ENCODE data around the gene HSPBAP1. TPM values are rescaled to one million over a fixed set of nuclear protein-coding genes. Genes with fewer than 3 reads are reported as not detected.

HSPBAP1 gene
- total RNA-seq, 1 experiment from 2014 or later, result 9.8 TPM

GRCh38 chr3:122755491-122755890 lies 38.1 kb downstream of the HSPBAP1 start:
- H3K4me1 Mint-ChIP-seq, result peaks cover 8 to 19% of the 10 kb centered on the region in 2 experiments
- no peak overlapping the region for H2BK5ac ChIP-seq (ENCODE audit: insufficient read length, low read length)
- H3T11ph ChIP-seq (ENCODE audit: low read length), result no peak overlapping the region
- H3K9me3 ChIP-seq (ENCODE audit: control insufficient read depth, low read depth, low read length), result no peaks in the 10 kb centered on the region
- no peak overlapping the region for H2BK12ac ChIP-seq (ENCODE audit: insufficient read length, low read depth, low read length)
- H3K79me2 ChIP-seq (ENCODE audit: insufficient read depth, low read length), result no peaks in the 10 kb centered on the region
- H3K4me2 ChIP-seq (ENCODE audit: insufficient read depth, insufficient read length, low read length), result no peak overlapping the region
- no peak overlapping the region for H3K14ac ChIP-seq (ENCODE audit: insufficient read depth, low read length)
- H3K4me3 Mint-ChIP-seq, result no peak overlapping the region
- H3K9ac ChIP-seq (ENCODE audit: extremely low read depth, insufficient read length, low read length), result no peak overlapping the region
- H3K27ac ChIP-seq (ENCODE audit: insufficient read length, low read depth, low read length), result no peak overlapping the region
- no peak overlapping the region for H2AK5ac ChIP-seq (ENCODE audit: insufficient read length, low read length)
- no peak for TF ChIP-seq CTCF (conservative IDR thresholded peaks at IDR 0.05)
- no CpG with 5 or more reads among the region's 2 CpGs for whole genome bisulfite sequencing (ENCODE audit: extremely low coverage, insufficient read length, low lambda C conversion rate)
- no peak overlapping the region for H3K56ac ChIP-seq (ENCODE audit: insufficient read length, low read depth, low read length)
- no peak overlapping the region for H2BK20ac ChIP-seq (ENCODE audit: low read depth, low read length, poor library complexity, severe bottlenecking)
- H3K4ac ChIP-seq (ENCODE audit: low read depth, low read length), result no peak overlapping the region
- no peaks in the 10 kb centered on the region for H3K27me3 Mint-ChIP-seq (ENCODE audit: low read depth)
- no peaks in the 10 kb centered on the region for H3K27me3 ChIP-seq (ENCODE audit: insufficient read depth, low read length)
- H2BK15ac ChIP-seq (ENCODE audit: low read depth, low read length), result no peak overlapping the region
- H4K91ac ChIP-seq (ENCODE audit: insufficient read length, low read depth, low read length), result no peak overlapping the region
- H2AFZ ChIP-seq (ENCODE audit: low read length), result no peak overlapping the region
- peaks cover 4 to 9% (median 8%) of the 10 kb centered on the region in 3 experiments; a peak in 6 of 7 replicates for H3K36me3 Mint-ChIP-seq (ENCODE audit: insufficient read depth in 1 of 3, low read depth in 3 of 3)
- H4K20me1 ChIP-seq (ENCODE audit: control insufficient read depth, insufficient read depth, insufficient read length), result no peaks in the 10 kb centered on the region
- H3K18ac ChIP-seq (ENCODE audit: insufficient read length, low read depth, low read length), result no peak overlapping the region
- DNase-seq, result no peak
- H4K5ac ChIP-seq (ENCODE audit: insufficient read length, low read depth, low read length), result no peak overlapping the region
- no peak overlapping the region for H2BK120ac ChIP-seq (ENCODE audit: low read depth, low read length, poor library complexity, severe bottlenecking)
- H4K8ac ChIP-seq (replicated peaks; ENCODE audit: insufficient read length, low read depth, low read length), result no peak overlapping the region
- no peak overlapping the region for H3K23ac ChIP-seq (ENCODE audit: insufficient read length, low read depth, low read length)
- H3K23me2 ChIP-seq (ENCODE audit: insufficient read length, low read depth, low read length, poor library complexity, severe bottlenecking), result no peaks in the 10 kb centered on the region
- H3K27ac Mint-ChIP-seq, result no peak overlapping the region
- no peaks in the 10 kb centered on the region; the same call in 1 of the 2 replicates for H3K4me1 ChIP-seq (ENCODE audit: insufficient read depth, low read length)
- H3K9me3 Mint-ChIP-seq, result no peaks in the 10 kb centered on the region
- H3K79me1 ChIP-seq (ENCODE audit: insufficient read depth, low read depth, low read length, poor library complexity, severe bottlenecking), result no peaks in the 10 kb centered on the region

Data from H9 (cell line).